Measurements from ENCODE around the gene CCND3. TPM values are rescaled to one million over a fixed set of nuclear protein-coding genes. Genes with fewer than 3 reads are reported as not detected.

CCND3 gene
- total and polyA plus RNA-seq, 2 of the 8 experiments (the other 6 are each of a cell fraction or from before 2014, with no cell fraction given), result 30.6 to 32.9 TPM

DNA sequence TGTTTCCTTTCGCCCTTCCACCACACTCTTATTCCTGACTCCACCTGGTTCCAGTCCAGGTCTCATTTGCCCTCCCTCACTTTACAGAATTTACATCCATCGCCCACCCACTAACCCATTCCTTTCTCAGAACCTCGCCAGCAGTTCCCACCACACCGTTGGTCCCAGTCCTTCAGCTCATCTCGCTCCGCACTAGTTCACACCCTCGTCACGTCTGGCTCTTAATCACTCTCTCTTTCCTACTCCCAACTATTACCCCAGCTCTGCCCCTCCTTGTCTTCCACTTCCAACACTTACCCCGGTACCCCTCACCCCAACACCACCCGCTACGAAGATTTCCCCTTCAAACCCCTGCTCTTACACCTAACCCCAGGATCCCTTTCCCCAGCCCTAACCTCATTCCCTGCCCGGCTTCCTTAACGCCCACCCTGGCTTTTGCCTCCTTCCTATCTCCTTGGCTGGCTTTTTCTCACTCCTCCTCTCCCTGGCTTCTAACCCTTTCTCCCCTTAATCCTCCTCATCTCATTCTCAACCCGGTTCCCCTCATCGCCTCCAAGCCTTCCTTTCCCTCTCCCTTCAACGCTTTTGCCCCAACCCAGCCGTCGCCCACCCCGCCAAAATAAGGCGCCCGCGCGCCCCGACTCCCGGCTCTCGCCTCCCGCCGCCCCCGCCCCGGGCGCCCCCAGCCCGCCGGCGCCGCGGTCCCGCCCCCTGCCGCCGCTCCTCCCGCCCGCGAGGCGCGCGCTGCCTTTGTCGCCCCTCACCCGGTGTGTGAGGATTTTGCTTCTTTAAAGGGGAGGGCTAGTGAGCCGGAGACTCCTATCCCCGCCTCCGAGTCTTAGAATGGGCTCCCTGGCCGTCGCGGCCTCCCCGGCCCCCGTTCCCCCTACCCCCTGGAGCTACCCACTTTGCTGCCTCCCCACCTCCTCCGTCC lies 47.0 kb downstream of the CCND3 start:
- peak overlapping the region; percentile 7 for H4K5ac ChIP-seq (ENCODE audit: insufficient read length, low read depth, low read length)
- DNase-seq (ENCODE audit: low read depth in 1 of 2, low spot score in 2 of 2) (no peak), FAIRE-seq (no peak)
- peak overlapping the region; percentile 80 to 95 (median 86) for H3K4me3 ChIP-seq (ENCODE audit: extremely low read depth in 1 of 4, insufficient read depth in 2 of 4, low read depth in 3 of 4, low read length in 4 of 4)
- POLR2A ChIA-PET (ENCODE audit: partially characterized antibody), result interaction anchor here (0.8 to 4.2 kb wide), 20 partner anchors 9 to 162 kb away, joined by 3 to 39 read pairs (median 4); partner anchors contain the start of genes BYSL, MED20, TAF8 and TOMM6
- no peak overlapping the region for H4K91ac ChIP-seq (replicated peaks; ENCODE audit: insufficient read length, low read length)
- H2BK120ac ChIP-seq (replicated peaks; ENCODE audit: low read depth, low read length), result no peak overlapping the region
- CTCF ChIA-PET (ENCODE audit: partially characterized antibody), result interaction anchor here (0.9 to 1.7 kb wide), 4 partner anchors 45 to 155 kb away, joined by 3 to 5 read pairs (median 4); partner anchors contain the start of gene TAF8
- 0 out of 2 replicates have a peak overlapping the region, but pooled peaks have one; percentile 6 for H2BK15ac ChIP-seq (ENCODE audit: low read length)
- no peaks in the 10 kb centered on the region for H3K79me1 ChIP-seq (ENCODE audit: low read depth, low read length)
- peak overlapping the region; percentile 16; the same call in 1 of the 2 replicates for H2AK5ac ChIP-seq (ENCODE audit: low read depth, low read length)
- peak overlapping the region in 3 of 4 experiments; percentile 73 to 97 (median 74); a peak in 6 of 7 replicates for H3K9ac ChIP-seq (replicated peaks in 1 of 4; ENCODE audit: extremely low read depth in 1 of 4, low read depth in 3 of 4, low read length in 3 of 4)
- 3% methylated on average over 20 of the region's 56 CpGs; no CpG with 5 or more reads in 1 of the 2 experiments for WGBS, 2 experiments (ENCODE audit: extremely low coverage in 1 of 2, insufficient coverage in 1 of 2, insufficient read length in 1 of 2, insufficient replicate concordance in 2 of 2, low coverage in 1 of 2, low lambda C conversion rate in 2 of 2, missing lambda C conversion rate in 1 of 2)
- peaks cover 0 to 11% (median 4%) of the 10 kb centered on the region in 4 experiments; a peak in 4 of 7 replicates for H3K4me1 ChIP-seq (replicated peaks in 1 of 4; ENCODE audit: control insufficient read depth in 3 of 4, insufficient read depth in 4 of 4, low read length in 3 of 4)
- no peak overlapping the region for H2BK20ac ChIP-seq (ENCODE audit: low read length)
- peak overlapping the region; percentile 16 for H3K4ac ChIP-seq (replicated peaks; ENCODE audit: insufficient read length, low read depth, low read length)
- peak overlapping the region; percentile 62; the same call in 1 of the 2 replicates for H2BK12ac ChIP-seq (ENCODE audit: low read depth, low read length)
- H2BK5ac ChIP-seq (ENCODE audit: low read depth, low read length), result peak overlapping the region; percentile 48; the same call in 1 of the 2 replicates
- no peak overlapping the region for H4K8ac ChIP-seq (ENCODE audit: extremely low read depth, insufficient read depth, low read length)
- H3K14ac ChIP-seq (ENCODE audit: insufficient read length), result no peak overlapping the region
- H3K56ac ChIP-seq (replicated peaks; ENCODE audit: insufficient read length, low read depth, low read length), result peak overlapping the region; percentile 83
- no peaks in the 10 kb centered on the region; a peak in 1 of 8 replicates for H3K36me3 ChIP-seq (ENCODE audit: control insufficient read depth in 2 of 4, insufficient read depth in 4 of 4, low read length in 3 of 4)
- H3K23me2 ChIP-seq (ENCODE audit: low read depth, low read length), result peaks cover 14% of the 10 kb centered on the region
- peak overlapping the region; percentile 78; the same call in 1 of the 2 replicates for H3K27ac ChIP-seq (ENCODE audit: low read depth, low read length)
- H3K27me3 ChIP-seq (replicated peaks in 1 of 4; ENCODE audit: control insufficient read depth in 3 of 4, extremely low read depth in 1 of 4, insufficient read depth in 3 of 4, low read length in 3 of 4), result no peaks in the 10 kb centered on the region
- H2AFZ ChIP-seq (ENCODE audit: low read length), result peak overlapping the region; percentile 68; the same call in 1 of the 2 replicates
- H4K20me1 ChIP-seq (replicated peaks in 1 of 2; ENCODE audit: control insufficient read depth in 1 of 2, insufficient read depth in 2 of 2, low read length in 2 of 2), result no peaks in the 10 kb centered on the region
- H3K23ac ChIP-seq (ENCODE audit: insufficient read length), result no peak overlapping the region
- no peaks in the 10 kb centered on the region for H3K9me3 ChIP-seq (ENCODE audit: insufficient read depth in 2 of 2, low read depth in 1 of 2, low read length in 1 of 2)
- H3K18ac ChIP-seq (ENCODE audit: extremely low read depth, low read length), result peak overlapping the region; percentile 81
- H3K4me2 ChIP-seq (ENCODE audit: insufficient read depth in 1 of 2, low read depth in 2 of 2, low read length in 2 of 2), result peak overlapping the region; percentile 96 to 100
- H3K79me2 ChIP-seq (ENCODE audit: control insufficient read depth in 1 of 2, insufficient read depth in 2 of 2, low read length in 2 of 2), result peaks cover 0 to 44% of the 10 kb centered on the region in 2 experiments; a peak in 3 of 4 replicates
- TF ChIP-seq PHF8 (conservative IDR thresholded peaks at IDR 0.05; ENCODE audit: low read depth, low read length), result peak; percentile 46
- no peak for TF ChIP-seq SP4 (IDR thresholded peaks at IDR 0.05; ENCODE audit: low read length)
- TF ChIP-seq, protein P1, sequence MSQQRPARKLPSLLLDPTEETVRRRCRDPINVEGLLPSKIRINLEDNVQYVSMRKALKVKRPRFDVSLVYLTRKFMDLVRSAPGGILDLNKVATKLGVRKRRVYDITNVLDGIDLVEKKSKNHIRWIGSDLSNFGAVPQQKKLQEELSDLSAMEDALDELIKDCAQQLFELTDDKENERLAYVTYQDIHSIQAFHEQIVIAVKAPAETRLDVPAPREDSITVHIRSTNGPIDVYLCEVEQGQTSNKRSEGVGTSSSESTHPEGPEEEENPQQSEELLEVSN (IDR thresholded peaks at IDR 0.05), result 0 out of 2 replicates have a peak, but pooled peaks have one; percentile 17
- TF ChIP-seq MAFK (IDR thresholded peaks at IDR 0.05; ENCODE audit: low read depth, low read length), result no peak
- TF ChIP-seq, protein P2, sequence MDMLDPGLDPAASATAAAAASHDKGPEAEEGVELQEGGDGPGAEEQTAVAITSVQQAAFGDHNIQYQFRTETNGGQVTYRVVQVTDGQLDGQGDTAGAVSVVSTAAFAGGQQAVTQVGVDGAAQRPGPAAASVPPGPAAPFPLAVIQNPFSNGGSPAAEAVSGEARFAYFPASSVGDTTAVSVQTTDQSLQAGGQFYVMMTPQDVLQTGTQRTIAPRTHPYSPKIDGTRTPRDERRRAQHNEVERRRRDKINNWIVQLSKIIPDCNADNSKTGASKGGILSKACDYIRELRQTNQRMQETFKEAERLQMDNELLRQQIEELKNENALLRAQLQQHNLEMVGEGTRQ (IDR thresholded peaks at IDR 0.05; ENCODE audit: low read length), result no peak
- TF ChIP-seq POLR2AphosphoS5 (IDR thresholded peaks at IDR 0.05; ENCODE audit: low read depth, low read length), result peak; percentile 49; the same call in 1 of the 2 replicates
- peak; percentile 37 for TF ChIP-seq SAP30 (IDR thresholded peaks at IDR 0.05; ENCODE audit: insufficient read depth, insufficient replicate concordance, low read length)

Data from H1 (cell line).